ENCODE measurements around the gene MGAT4A. TPM values are rescaled to one million over a fixed set of nuclear protein-coding genes. Genes with fewer than 3 reads are reported as not detected.

MGAT4A gene
- total and polyA plus RNA-seq, 4 donors = 16.1 to 43.7 (median 31.9) TPM

DNA sequence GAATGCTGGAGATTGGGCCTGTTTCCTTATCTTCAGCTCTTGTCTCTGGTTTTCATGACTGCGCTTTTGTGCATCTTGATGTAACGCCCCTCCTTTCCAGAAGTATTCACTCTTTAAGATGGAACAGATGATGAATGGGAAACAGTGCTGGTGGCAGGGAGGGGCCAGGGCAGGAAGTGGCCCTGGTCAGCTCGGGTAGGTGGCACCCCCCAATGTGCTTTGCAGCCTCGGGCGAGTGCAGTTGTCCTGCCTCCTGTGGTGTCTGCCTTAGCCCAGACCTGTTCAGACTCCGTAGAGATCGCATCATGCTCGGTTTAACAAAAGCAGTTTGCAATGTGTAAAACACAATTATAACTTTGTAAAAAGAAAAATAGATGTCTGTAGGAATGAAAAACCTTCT is 17.0 kb upstream of the MGAT4A start:
- H3K4me1 ChIP-seq (ENCODE audit: control insufficient read depth in 5 of 5, insufficient read depth in 5 of 5, low read length in 5 of 5) = peaks cover 0 to 10% (median 3%) of the 10 kb centered on the region in 5 donors
- peaks cover 0 to 2% (median 0%) of the 10 kb centered on the region in 4 donors for H3K9me3 ChIP-seq (ENCODE audit: control insufficient read depth in 4 of 4, insufficient read depth in 3 of 4, low read length in 3 of 4)
- 68 to 72% methylated on average over 8 of the region's 8 CpGs for WGBS, 2 donors
- ATAC-seq (ENCODE audit: insufficient read depth, low FRiP score) (no peak), DNase-seq (no peak)
- TF ChIP-seq, protein P1, sequence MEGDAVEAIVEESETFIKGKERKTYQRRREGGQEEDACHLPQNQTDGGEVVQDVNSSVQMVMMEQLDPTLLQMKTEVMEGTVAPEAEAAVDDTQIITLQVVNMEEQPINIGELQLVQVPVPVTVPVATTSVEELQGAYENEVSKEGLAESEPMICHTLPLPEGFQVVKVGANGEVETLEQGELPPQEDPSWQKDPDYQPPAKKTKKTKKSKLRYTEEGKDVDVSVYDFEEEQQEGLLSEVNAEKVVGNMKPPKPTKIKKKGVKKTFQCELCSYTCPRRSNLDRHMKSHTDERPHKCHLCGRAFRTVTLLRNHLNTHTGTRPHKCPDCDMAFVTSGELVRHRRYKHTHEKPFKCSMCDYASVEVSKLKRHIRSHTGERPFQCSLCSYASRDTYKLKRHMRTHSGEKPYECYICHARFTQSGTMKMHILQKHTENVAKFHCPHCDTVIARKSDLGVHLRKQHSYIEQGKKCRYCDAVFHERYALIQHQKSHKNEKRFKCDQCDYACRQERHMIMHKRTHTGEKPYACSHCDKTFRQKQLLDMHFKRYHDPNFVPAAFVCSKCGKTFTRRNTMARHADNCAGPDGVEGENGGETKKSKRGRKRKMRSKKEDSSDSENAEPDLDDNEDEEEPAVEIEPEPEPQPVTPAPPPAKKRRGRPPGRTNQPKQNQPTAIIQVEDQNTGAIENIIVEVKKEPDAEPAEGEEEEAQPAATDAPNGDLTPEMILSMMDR (IDR thresholded peaks at IDR 0.05; ENCODE audit: control extremely low read depth, extremely low read depth) = no peak
- H3K27ac ChIP-seq (ENCODE audit: low read depth in 1 of 2, low read length in 1 of 2) = no peak overlapping the region
- no peaks in the 10 kb centered on the region for H3K36me3 ChIP-seq (ENCODE audit: control insufficient read depth in 4 of 4, insufficient read depth in 4 of 4, low read length in 4 of 4)
- H3K9ac ChIP-seq (ENCODE audit: insufficient read depth in 1 of 2, low read length in 2 of 2) = no peak overlapping the region
- H3K27me3 ChIP-seq (ENCODE audit: control insufficient read depth in 3 of 3, insufficient read depth in 3 of 3, low read length in 2 of 3) = peaks cover 0 to 23% (median 22%) of the 10 kb centered on the region in 3 donors
- H3K4me3 ChIP-seq = no peak overlapping the region

DNA sequence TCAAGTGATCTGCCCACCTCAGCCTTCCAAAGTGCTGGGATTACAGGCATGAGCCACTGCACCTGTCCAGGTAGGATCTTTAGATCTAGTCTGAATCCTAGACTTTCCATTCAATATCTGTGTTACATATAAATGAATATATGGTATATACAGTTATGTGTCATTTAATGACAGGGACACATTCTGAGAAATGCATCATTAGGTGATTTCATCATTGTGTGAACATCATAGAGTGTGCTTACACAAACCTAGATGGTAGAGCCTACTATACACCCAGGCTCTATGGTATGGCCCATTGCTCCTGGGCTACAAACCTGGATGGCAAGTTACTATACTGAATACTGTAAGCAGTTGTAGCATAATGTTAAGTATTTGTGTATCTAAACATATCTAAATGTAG is 15.5 kb upstream of the MGAT4A start:
- Histone ChIP-seq H3K27me3 (ENCODE audit: control insufficient read depth in 3 of 3, insufficient read depth in 3 of 3, low read length in 2 of 3) (peaks cover 0 to 13% (median 12%) of the 10 kb centered on the region in 3 donors), H3K4me1 (ENCODE audit: control insufficient read depth in 5 of 5, insufficient read depth in 5 of 5, low read length in 5 of 5) (peaks cover 0 to 10% (median 3%) of the 10 kb centered on the region in 5 donors), H3K27ac (ENCODE audit: low read depth in 1 of 2, low read length in 1 of 2) (no peak overlapping the region), H3K9me3 (ENCODE audit: control insufficient read depth in 4 of 4, insufficient read depth in 3 of 4, low read length in 3 of 4) (no peaks in the 10 kb centered on the region), H3K9ac (ENCODE audit: insufficient read depth in 1 of 2, low read length in 2 of 2) (no peak overlapping the region), H3K36me3 (ENCODE audit: control insufficient read depth in 4 of 4, insufficient read depth in 4 of 4, low read length in 4 of 4) (no peaks in the 10 kb centered on the region), H3K4me3 (no peak overlapping the region)
- TF ChIP-seq, protein P1 (IDR thresholded peaks at IDR 0.05; ENCODE audit: control extremely low read depth, extremely low read depth) = no peak
- DNase-seq (no peak), ATAC-seq (ENCODE audit: insufficient read depth, low FRiP score) (no peak)

DNA sequence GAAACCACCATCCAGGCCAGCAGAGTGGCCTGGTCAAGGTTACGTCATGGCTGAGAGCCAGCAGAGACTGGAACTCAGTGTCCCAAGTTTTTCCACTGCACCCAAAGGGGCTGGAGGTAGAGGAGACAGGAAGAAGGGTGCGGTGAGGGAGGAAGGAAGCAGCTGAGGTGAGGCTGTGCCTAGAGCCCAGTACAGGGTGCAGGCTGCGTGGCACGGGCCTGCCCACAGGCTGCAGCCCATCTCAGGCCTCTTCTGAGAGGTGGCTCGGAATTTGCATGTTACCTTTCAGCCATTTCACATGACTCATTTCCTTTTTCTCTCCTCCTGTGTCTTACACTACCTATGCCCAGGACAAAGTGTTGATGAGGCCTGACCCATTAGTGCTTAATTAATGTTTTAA is 13.7 kb upstream of the MGAT4A start:
- ATAC-seq (ENCODE audit: insufficient read depth, low FRiP score) = no peak
- Histone ChIP-seq H3K27ac (ENCODE audit: low read depth in 1 of 2, low read length in 1 of 2) (no peak overlapping the region), H3K4me1 (ENCODE audit: control insufficient read depth in 5 of 5, insufficient read depth in 5 of 5, low read length in 5 of 5) (peaks cover 0 to 10% (median 3%) of the 10 kb centered on the region in 5 donors), H3K9ac (ENCODE audit: insufficient read depth in 1 of 2, low read length in 2 of 2) (no peak overlapping the region), H3K9me3 (ENCODE audit: control insufficient read depth in 4 of 4, insufficient read depth in 3 of 4, low read length in 3 of 4) (peaks cover 0 to 2% (median 0%) of the 10 kb centered on the region in 4 donors), H3K27me3 (ENCODE audit: control insufficient read depth in 3 of 3, insufficient read depth in 3 of 3, low read length in 2 of 3) (peaks cover 0 to 8% (median 4%) of the 10 kb centered on the region in 3 donors), H3K4me3 (no peak overlapping the region), H3K36me3 (ENCODE audit: control insufficient read depth in 4 of 4, insufficient read depth in 4 of 4, low read length in 4 of 4) (no peaks in the 10 kb centered on the region)
- no peak for DNase-seq
- 87 to 92% methylated on average over 5 of the region's 5 CpGs for WGBS, 2 donors
- TF ChIP-seq, protein P1 (IDR thresholded peaks at IDR 0.05; ENCODE audit: control extremely low read depth, extremely low read depth) = no peak

DNA sequence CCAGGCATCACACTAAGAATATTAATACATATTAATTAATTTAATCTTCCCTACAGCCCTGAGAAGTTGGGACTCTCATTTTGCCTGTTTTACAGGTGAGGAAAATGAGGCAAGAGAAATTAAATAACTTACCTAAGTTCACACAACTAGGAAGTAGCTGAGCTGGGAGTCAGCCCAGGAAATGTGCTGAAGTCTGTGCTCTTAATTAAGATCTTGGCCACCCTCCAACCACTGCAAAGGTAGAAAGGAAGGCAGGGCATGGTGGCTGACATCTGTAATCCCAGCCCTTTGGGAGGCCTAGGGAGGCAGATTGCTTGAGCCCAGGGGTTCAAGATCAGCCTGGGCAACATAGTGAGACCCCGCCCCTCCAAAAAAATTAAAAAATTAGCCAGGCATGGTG is 12.9 kb upstream of the MGAT4A start:
- Histone ChIP-seq H3K27me3 (ENCODE audit: control insufficient read depth in 3 of 3, insufficient read depth in 3 of 3, low read length in 2 of 3) (peaks cover 0 to 8% (median 7%) of the 10 kb centered on the region in 3 donors), H3K36me3 (ENCODE audit: control insufficient read depth in 4 of 4, insufficient read depth in 4 of 4, low read length in 4 of 4) (no peaks in the 10 kb centered on the region), H3K4me3 (no peak overlapping the region), H3K4me1 (ENCODE audit: control insufficient read depth in 5 of 5, insufficient read depth in 5 of 5, low read length in 5 of 5) (peaks cover 0 to 3% (median 0%) of the 10 kb centered on the region in 5 donors), H3K9ac (ENCODE audit: insufficient read depth in 1 of 2, low read length in 2 of 2) (no peak overlapping the region), H3K27ac (ENCODE audit: low read depth in 1 of 2, low read length in 1 of 2) (no peak overlapping the region), H3K9me3 (ENCODE audit: control insufficient read depth in 4 of 4, insufficient read depth in 3 of 4, low read length in 3 of 4) (peaks cover 0 to 2% (median 0%) of the 10 kb centered on the region in 4 donors)
- ATAC-seq (ENCODE audit: insufficient read depth, low FRiP score) (no peak), DNase-seq (no peak)
- TF ChIP-seq, protein P1 (IDR thresholded peaks at IDR 0.05; ENCODE audit: control extremely low read depth, extremely low read depth) = no peak
- 100% methylated on average over 1 of the region's 1 CpG for WGBS, 2 donors
